GM12872 (cell line): ENCODE measurements around the gene REL.

Experiments used
- TF ChIP-seq, protein P1 (sequence below): IDR thresholded peaks from 3 replicates; pipeline ENCODE4 v1.5.1; 2011; ENCODE audit warnings: low read depth, mild to moderate bottlenecking, low read length, moderate library complexity; ENCODE audit not compliant: insufficient read depth

Gene REL

DNA sequence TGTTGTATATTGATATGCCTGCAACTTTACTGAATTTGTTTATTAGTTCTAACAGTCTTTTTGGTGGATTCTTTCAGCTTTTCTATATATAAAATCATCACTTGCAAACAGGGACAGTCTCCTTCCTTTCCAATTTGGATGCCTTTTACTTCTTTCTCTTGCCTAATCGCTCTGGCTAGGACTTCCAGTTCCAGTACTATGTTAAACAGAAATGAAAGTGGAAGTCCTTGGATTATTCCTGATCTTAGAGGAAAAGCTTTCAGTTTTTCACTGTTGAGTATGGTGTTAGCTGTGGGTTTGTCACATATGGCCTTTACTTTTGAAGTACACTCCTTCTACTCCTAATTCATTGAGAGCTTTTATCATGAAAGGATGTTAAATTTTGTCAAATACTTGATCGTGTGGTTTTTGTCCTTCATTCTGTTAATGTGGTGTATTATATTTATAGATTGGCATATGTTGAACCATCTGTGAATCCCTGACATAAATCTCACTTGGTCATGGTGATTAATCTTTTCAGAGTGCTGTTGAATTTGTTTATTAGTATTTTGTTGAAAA, 52.9 kb downstream of the REL start:
- TF ChIP-seq, protein P1, sequence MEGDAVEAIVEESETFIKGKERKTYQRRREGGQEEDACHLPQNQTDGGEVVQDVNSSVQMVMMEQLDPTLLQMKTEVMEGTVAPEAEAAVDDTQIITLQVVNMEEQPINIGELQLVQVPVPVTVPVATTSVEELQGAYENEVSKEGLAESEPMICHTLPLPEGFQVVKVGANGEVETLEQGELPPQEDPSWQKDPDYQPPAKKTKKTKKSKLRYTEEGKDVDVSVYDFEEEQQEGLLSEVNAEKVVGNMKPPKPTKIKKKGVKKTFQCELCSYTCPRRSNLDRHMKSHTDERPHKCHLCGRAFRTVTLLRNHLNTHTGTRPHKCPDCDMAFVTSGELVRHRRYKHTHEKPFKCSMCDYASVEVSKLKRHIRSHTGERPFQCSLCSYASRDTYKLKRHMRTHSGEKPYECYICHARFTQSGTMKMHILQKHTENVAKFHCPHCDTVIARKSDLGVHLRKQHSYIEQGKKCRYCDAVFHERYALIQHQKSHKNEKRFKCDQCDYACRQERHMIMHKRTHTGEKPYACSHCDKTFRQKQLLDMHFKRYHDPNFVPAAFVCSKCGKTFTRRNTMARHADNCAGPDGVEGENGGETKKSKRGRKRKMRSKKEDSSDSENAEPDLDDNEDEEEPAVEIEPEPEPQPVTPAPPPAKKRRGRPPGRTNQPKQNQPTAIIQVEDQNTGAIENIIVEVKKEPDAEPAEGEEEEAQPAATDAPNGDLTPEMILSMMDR: no peak

DNA sequence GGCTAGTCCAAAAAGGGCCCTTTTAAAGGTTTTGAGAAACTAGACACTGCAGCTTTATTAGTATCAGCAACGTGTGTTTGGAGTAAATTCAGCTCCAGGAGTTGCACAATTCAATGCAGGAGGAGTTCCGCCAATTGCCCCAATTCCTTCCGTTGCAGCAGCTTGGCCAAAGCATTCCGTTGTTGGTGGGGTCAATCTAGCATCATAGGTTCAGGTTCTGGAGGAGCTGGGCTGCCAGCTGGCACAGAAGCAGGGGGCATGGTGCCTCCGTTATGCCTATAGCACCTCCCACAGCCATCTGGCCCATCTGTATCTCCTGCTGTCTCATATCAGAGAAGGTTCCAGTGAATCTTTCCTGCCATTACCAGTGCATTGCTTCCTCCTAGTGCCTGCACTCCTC, 55.4 kb downstream of the REL start:
- TF ChIP-seq, protein P1: no peak

DNA sequence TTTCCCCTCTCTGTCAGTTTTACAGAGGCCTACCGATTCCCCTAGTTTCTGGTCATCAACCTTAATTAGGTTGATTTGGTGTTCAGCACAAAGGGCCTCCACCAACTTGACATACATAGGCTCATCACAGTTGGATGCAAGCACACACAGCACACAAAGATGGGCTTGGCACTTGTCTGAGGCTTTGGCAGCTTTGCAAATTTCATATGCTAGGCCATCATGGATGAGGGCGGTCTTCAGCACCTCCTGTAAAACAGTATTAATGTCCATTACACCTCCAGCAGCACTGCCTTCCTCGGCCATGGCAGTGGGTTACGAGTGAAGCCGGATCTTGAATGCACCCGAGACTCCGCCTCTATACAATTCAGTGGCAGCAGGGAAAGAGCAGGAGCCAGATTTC, 56.9 kb downstream of the REL start:
- TF ChIP-seq, protein P1: no peak

DNA sequence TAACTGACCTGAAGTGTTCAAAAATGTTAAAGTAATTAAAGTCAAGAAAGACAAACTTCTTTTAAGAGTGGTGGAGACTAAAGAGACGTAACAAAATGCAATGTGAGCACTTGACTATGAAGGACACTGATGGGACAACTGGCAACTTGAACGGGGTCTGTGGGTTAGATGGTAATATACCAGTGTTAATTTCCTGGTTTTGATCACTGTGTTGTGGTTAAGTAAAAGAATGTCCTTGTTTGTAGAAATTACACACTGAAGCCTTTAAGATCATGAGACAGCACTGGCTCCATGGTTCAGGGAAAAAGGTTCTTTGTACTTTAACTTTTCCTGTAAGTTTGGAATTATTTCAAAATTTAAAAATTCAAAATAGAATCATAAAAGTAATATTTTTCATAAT, 58.2 kb downstream of the REL start:
- TF ChIP-seq, protein P1: no peak

DNA sequence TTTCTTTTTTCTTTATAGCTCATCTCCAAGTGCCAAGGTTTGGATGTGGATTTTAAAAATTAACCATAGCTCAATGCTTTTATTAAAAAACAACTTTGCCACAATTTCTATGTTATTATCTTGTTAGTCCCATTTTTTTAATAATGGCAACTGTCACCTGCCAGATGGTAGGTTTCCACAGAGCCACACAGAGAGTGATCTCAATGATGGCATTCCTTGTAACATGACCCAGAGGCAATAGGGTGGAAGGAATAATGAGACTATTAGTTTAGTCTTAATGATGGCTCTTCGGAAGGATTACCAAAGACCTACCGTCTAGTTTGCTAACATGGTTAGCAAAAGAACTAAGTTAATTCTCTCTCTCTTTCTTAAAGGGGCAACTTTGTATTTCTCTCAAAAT, 64.0 kb downstream of the REL start:
- TF ChIP-seq, protein P1: no peak

DNA sequence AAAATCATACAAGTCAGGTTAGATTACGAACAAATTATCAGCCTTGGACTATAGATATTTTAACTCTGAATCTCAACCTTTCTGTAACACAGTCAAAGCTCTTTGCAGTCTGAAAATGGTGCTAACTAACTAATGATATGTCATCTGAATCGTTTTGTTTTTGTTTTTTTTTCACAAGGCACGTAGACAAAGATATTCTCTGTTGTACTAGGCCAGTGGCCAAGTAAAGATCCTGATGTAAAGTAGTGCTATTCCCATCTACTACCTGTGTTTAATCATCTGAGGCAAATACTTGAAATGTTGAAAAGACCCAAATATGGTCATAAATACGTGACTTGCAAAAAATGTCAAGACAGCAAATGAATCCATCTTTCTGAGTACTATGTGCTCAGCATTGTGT, 65.7 kb downstream of the REL start:
- TF ChIP-seq, protein P1: no peak

DNA sequence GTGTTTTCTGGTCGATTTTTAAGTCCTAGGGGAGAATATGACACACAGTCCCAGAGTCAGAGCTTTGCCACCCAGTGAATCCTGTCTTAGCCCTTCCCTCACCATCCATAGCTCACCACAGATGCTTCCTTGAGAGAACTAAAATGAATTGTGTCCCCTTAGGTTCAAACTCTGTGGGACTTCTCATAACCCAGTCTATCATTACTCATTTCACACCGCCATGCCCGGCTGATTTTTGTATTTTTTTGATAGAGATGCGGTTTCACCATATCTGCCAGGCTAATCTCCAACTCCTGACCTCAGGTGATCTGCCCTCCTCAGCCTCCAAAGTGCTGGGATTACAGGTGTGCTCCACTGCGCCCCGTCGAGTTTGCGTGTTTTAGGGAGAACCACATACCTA, 66.8 kb downstream of the REL start:
- TF ChIP-seq, protein P1: no peak

DNA sequence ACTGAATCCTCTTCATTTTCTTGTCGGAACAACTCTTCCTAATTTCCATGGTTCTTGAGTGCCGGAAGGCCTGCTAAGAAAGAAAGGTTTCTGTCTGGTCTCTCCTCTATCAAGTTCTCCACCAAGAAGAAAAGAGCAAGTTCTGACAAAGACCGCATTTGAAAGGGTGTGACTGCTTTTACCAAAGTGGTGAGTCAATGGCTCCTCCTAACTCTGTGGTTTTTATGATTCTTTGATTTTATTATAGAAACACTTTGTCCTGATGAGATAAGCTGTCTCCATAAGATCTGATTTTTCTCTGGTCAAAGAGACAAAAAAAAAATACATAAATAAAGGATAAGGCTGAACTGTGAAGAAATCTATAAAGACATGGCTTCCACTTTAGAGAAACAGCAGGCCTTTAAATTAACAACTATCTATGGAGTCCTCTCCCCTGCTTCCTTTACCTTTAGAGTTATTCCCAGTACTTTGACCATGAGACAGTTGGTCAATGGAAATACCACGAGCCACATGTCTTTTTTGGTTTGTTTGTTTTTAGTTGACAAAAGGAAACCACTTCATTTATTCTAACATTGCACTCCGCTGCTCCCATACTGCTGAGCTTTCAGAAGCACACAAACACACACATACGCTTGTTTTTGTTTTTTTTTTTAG, 67.7 kb downstream of the REL start:
- TF ChIP-seq, protein P1: no peak
